SK-N-MC (cell line): ENCODE measurements around the gene CPSF3.
A peak's percentile ranks its signal among the peaks of the same experiment; 100 is the strongest.
"Not testable (repeated sequence)": the region's sequence is repeated elsewhere in the genome, so short reads cannot be mapped to it uniquely, and the experiment has no call there.

Experiments used
- DNase-seq: peaks from one replicate; pipeline ENCODE4 v3.0.0-alpha.2; 2011; ENCODE audit warnings: low read depth, low spot score
- H3K27ac ChIP-seq: fragments of 200-600 bp; sonication (generic); 2 replicates; pipeline ENCODE4 v1.5.1; 2016; ENCODE audit warnings: mixed run types
- H3K36me3 ChIP-seq: fragments of 200-600 bp; sonication (generic); 2 replicates; pipeline ENCODE4 v1.6.1; 2017; ENCODE audit warnings: antibody characterized with exemption, low read length, mixed read lengths; ENCODE audit not compliant: insufficient read depth
- H3K4me3 ChIP-seq: fragments of 200-600 bp; sonication (generic); 2 replicates; pipeline ENCODE4 v1.5.1; 2016
- H3K9ac ChIP-seq: fragments of 200-600 bp; sonication (generic); 2 replicates; pipeline ENCODE4 v1.8.0; 2017; ENCODE audit warnings: mixed run types, mixed read lengths; ENCODE audit not compliant: insufficient read length
- H3K9me3 ChIP-seq: fragments of 200-600 bp; sonication (generic); 2 replicates; pipeline ENCODE4 v1.6.1; 2017; ENCODE audit warnings: low read depth, mild to moderate bottlenecking, antibody characterized with exemption, low read length, moderate library complexity, mixed read lengths
- EZH2 ChIP-seq: fragments of 200-600 bp; sonication (generic); IDR thresholded peaks from one replicate; pipeline ENCODE4 v1.6.1; 2017; ENCODE audit warnings: antibody characterized with exemption
- FOXP2 ChIP-seq: optimal IDR thresholded peaks from 2 replicates; pipeline ENCODE3; 2011; ENCODE audit warnings: mild to moderate bottlenecking, moderate library complexity; ENCODE audit not compliant: insufficient read depth; ENCODE audit errors: extremely low read length, control extremely low read depth
- POLR2AphosphoS5 ChIP-seq: IDR thresholded peaks from 2 replicates; pipeline ENCODE4 v1.6.1; 2012; ENCODE audit warnings: mild to moderate bottlenecking, low read depth, low read length, borderline replicate concordance

CPSF3 gene

DNA sequence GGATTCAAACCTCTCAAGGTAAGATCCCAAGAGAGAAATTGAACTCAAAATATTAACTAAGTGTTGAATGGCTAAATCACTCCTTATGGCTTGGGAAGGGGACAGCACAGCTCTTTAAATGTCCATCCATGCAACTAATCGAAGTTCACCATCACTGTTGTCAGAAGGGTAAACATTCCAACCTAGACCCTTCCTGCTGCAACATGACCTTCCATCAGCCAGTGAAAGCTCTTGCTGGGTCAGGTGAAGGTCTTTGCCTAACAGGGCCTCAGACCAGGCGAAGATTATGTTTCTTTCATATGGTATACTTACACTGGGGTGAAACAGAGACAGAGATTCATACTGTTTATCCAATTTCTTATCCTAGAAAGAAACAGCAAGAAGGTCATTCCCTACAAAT, 67.3 kb downstream of the CPSF3 start:
- Histone ChIP-seq H3K36me3 (peaks cover 92% of the 10 kb centered on the region), H3K27ac (no peak overlapping the region), H3K4me3 (no peak overlapping the region), H3K9ac (no peak overlapping the region), H3K9me3 (no peaks in the 10 kb centered on the region)
- no peak for DNase-seq
- no peak for TF ChIP-seq EZH2
- TF ChIP-seq FOXP2, result no peak
- TF ChIP-seq POLR2AphosphoS5, result no peak

DNA sequence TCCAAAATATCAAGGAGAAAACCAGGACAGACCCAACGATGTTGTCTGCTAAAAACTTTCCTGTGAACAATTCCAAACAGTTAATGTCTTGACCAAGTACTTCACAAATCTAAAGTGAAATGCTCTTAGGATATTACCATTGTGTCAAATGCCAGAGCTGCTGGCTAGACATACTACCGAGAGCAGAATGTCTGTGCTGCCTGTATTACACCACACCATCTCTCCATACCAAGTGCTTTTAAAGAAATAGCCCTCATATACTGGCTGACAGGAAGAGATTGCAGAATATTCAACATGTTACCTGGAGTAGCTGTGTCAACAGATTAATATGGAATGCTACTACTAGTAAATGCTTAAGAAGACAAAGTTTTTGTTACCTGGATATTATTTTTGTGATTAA, 69.5 kb downstream of the CPSF3 start:
- TF ChIP-seq POLR2AphosphoS5 (no peak), EZH2 (no peak), FOXP2 (no peak)
- Histone ChIP-seq H3K27ac (no peak overlapping the region), H3K4me3 (no peak overlapping the region), H3K9me3 (no peaks in the 10 kb centered on the region), H3K36me3 (peaks cover 85% of the 10 kb centered on the region), H3K9ac (no peak overlapping the region)
- no peak for DNase-seq

DNA sequence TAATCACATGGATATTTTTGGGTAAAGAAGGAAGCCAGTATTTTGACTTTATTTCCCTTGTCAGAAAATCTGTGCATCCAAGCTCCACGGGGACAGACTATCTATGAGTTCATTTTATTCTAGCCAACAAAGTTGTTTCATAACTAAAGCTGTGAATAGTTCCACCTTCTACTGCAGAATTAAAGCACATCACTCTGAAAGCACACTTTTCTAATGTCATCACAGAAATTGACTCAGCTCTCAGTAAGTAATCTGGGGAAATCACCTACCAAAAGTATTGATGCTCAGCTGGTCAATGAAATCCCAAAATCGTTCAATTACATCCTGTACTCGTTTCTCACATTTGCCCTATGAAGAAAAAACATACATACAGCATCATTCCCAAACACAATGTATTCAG, 70.0 kb downstream of the CPSF3 start:
- DNase-seq, result no peak
- H3K9me3 ChIP-seq, result no peaks in the 10 kb centered on the region
- H3K27ac ChIP-seq, result no peak overlapping the region
- no peak for TF ChIP-seq FOXP2
- no peak for TF ChIP-seq EZH2
- TF ChIP-seq POLR2AphosphoS5, result no peak
- peaks cover 85% of the 10 kb centered on the region for H3K36me3 ChIP-seq
- no peak overlapping the region for H3K9ac ChIP-seq
- no peak overlapping the region for H3K4me3 ChIP-seq

DNA sequence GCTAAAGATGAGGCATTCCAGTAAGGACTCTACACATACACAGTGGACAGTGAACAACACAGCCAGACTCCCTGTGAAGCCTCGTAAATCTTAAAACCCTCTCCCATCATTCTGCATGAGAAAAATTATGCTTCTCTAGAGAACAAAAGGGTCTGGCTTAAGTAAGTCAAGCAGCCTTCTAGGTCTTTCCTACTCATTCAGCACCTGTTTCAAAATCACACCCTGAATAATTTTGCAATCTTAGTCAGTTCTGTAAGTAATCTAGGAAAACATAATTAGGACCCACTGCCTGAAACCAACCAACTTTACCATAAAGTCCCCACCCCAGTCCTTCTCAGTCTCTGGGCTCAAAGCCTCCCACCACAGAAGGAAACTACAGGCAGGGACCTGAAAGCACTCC, 70.6 kb downstream of the CPSF3 start:
- Histone ChIP-seq H3K9me3 (no peaks in the 10 kb centered on the region), H3K9ac (no peak overlapping the region), H3K27ac (0 out of 2 replicates have a peak overlapping the region, but pooled peaks have one; percentile 25), H3K36me3 (peaks cover 80% of the 10 kb centered on the region), H3K4me3 (no peak overlapping the region)
- DNase-seq, result no peak
- TF ChIP-seq FOXP2, result no peak

DNA sequence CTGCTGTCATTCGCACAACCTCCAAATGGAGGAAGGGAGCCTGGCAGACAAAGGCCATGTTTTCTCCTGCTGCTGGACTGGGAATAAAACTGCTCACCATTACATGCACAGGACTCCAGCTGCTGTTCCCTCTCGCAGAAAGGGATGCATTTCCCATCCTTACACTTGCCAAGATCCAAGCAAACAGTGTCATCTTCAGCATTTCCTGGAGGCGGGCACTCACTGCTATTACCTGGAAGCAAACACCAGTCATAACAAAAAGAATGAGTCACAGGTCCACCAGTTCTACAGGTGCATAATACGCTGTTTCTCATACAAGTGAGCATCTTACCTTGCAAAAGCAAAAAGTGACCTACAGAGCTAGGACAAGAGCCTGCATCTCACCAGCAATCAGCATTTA, 73.6 kb downstream of the CPSF3 start:
- Histone ChIP-seq H3K9me3 (no peaks in the 10 kb centered on the region), H3K4me3 (no peak overlapping the region), H3K36me3 (peaks cover 60% of the 10 kb centered on the region), H3K27ac (no peak overlapping the region), H3K9ac (no peak overlapping the region)
- no peak for DNase-seq
- TF ChIP-seq POLR2AphosphoS5 (no peak), EZH2 (no peak), FOXP2 (no peak)

DNA sequence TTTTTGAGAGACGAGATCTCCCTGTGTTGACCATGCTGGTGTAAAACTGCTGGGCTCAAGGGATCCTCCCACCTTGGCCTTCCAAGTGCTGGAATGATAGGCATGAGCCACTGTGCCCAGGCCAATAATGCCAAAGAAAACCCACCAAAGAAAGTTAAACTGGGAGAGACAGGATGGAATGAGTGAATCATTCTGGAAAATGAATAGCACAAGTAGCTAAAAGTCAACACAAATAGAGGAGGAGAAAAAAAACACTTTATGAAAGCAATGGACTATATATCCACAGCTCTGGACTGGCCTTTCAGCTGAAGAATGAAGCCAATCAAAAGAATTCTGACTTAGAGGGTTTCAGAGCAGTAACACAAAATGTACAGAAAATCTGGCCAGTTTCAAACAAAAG, 74.8 kb downstream of the CPSF3 start:
- Histone ChIP-seq H3K36me3 (peaks cover 52% of the 10 kb centered on the region), H3K4me3 (no peak overlapping the region), H3K9ac (no peak overlapping the region), H3K9me3 (no peaks in the 10 kb centered on the region), H3K27ac (no peak overlapping the region)
- DNase-seq, result no peak
- TF ChIP-seq FOXP2 (no peak), POLR2AphosphoS5 (no peak), EZH2 (no peak)

DNA sequence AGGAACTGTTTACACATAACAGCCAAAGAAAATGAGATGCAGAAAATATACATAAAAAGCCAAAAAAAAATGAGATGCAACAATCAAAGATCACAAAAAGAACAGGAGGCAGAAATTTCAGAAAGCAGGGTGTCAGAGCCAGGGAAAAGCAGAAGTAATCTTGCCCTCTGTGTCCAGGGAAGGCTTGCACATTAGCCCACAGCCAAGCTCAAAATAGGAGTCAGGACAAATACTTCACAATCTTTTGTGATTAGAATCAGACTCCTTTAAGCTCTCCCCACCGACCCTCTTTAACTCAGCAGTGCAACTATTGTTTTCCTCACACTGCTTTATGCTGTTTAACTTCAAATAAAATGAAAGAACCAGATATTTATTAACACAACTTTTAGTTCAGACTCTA, 85.5 kb downstream of the CPSF3 start:
- Histone ChIP-seq H3K9me3 (no peaks in the 10 kb centered on the region), H3K27ac (no peak overlapping the region), H3K9ac (no peak overlapping the region), H3K36me3 (peaks cover 23% of the 10 kb centered on the region), H3K4me3 (no peak overlapping the region)
- DNase-seq, result no peak
- TF ChIP-seq POLR2AphosphoS5 (no peak), FOXP2 (no peak), EZH2 (no peak)

DNA sequence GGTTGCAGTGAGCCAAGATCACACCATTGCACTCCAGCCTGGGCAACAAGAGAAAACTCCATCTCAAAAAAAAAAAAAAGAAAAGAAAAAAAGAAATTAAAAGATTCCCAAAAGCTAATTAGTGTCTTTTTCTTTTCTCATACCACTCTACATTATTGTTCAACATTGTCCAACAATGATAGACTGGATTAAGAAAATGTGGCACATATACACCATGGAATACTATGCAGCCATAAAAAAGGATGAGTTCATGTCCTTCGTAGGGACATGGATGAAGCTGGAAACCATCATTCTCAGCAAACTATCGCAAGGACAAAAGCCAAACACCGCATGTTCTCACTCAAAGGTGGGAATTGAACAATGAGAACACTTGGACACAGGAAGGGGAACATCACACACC, 90.5 kb downstream of the CPSF3 start:
- not testable (repeated sequence) for H3K9me3 ChIP-seq, H3K9ac ChIP-seq
- peaks cover 37% of the 10 kb centered on the region for H3K36me3 ChIP-seq

DNA sequence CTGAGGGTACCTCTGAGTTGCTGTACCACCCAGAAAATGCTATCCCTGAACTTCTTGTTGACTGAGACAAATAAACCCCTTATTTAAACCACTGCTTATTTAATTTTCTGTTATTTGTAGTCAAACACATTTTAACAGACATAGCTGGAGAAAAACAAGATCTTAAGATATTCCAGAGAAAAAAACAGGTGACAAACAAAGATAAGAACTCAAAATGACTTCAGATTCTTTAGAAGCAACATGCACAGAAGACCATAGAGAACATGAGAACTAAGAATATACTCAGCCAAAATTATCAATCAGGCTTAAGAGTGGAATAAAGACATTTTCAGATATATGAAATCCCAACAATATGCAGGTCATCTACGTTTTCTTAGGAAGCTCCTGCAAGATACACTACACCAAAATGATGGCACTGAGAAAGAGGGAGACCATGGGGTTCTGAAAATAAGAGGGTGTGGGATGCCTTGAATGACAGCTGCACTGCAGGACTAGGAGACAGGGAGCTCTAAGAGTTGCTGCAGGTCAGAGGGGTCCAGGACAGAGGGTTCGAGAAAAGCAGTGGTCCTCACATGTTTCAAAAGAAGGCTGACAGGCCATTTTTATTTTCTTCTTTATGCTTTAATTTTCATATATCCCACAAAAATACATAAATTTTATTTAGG, 93.8 kb downstream of the CPSF3 start:
- no peak for DNase-seq
- H3K36me3 ChIP-seq, result peaks cover 60% of the 10 kb centered on the region

More for the DNA sequence above, 90.5 kb downstream of the CPSF3 start:
- not testable (repeated sequence) for H3K27ac ChIP-seq, DNase-seq, H3K4me3 ChIP-seq

More for the DNA sequence above, 93.8 kb downstream of the CPSF3 start:
- H3K9ac ChIP-seq, result no peak overlapping the region
- H3K4me3 ChIP-seq, result no peak overlapping the region
- TF ChIP-seq POLR2AphosphoS5, result no peak
- no peak for TF ChIP-seq FOXP2
- no peak for TF ChIP-seq EZH2
- no peaks in the 10 kb centered on the region for H3K9me3 ChIP-seq
- H3K27ac ChIP-seq, result no peak overlapping the region
